Posterior cingulate gyrus (tissue), 11 donors: ENCODE results near the gene ATP2B2.

Source experiments
- DNase-seq, 10 donors: peaks; one replicate each; pipeline versions ENCODE4 v3.0.0 to v3.0.0-alpha.2; 2020 to 2021; ENCODE audit warnings: mixed read lengths in 3 of 10
- intact Hi-C: fragments of 100-400 bp; cut with DNase I; formaldehyde crosslinking; loops from one replicate; pipeline ENCODE4 v1.15.1; 2023

ATP2B2 gene

GRCh38 chr3:10357592-10358308 is 147.6 kb downstream of the ATP2B2 start:
- peak in 4 of 10 donors; percentile 30 to 70 (median 68) for DNase-seq
- intact Hi-C loops = no loop called here

- peak in 5 of 10 donors; percentile 31 to 84 (median 76) for DNase-seq
- intact Hi-C loops = no loop called here
Observed at GRCh38 chr3:10357095-10357494, 148.3 kb downstream of the ATP2B2 start.

- DNase-seq = peak in 3 of 10 donors; percentile 17 to 36 (median 19)
- intact Hi-C loops = no loop called here
Observed at GRCh38 chr3:10356461-10356981, 148.9 kb downstream of the ATP2B2 start.

- peak in 2 of 10 donors; percentile 7 to 54 for DNase-seq
Observed at GRCh38 chr3:10354361-10355015, 150.9 kb downstream of the ATP2B2 start.

GRCh38 chr3:10353661-10354360 is 151.6 kb downstream of the ATP2B2 start:
- intact Hi-C loops = no loop called here

More at GRCh38 chr3:10354361-10355015, 150.9 kb downstream of the ATP2B2 start:
- intact Hi-C loops = no loop called here

GRCh38 chr3:10353160-10353559 is 152.2 kb downstream of the ATP2B2 start:
- peak in 3 of 10 donors; percentile 27 to 67 (median 35) for DNase-seq
- intact Hi-C loops = no loop called here

More at GRCh38 chr3:10353661-10354360, 151.6 kb downstream of the ATP2B2 start:
- DNase-seq = peak in 3 of 10 donors; percentile 16 to 35 (median 34)

- intact Hi-C loops = no loop called here
- peak in 2 of 10 donors; percentile 56 to 67 for DNase-seq
Observed at GRCh38 chr3:10352146-10352911, 153.1 kb downstream of the ATP2B2 start.

- DNase-seq = peak in 2 of 10 donors; percentile 48 to 83
Observed at GRCh38 chr3:10351013-10351735, 154.2 kb downstream of the ATP2B2 start.

GRCh38 chr3:10350324-10350985 is 154.9 kb downstream of the ATP2B2 start:
- intact Hi-C loops = no loop called here

More at GRCh38 chr3:10351013-10351735, 154.2 kb downstream of the ATP2B2 start:
- intact Hi-C loops = no loop called here

GRCh38 chr3:10349801-10350200 is 155.6 kb downstream of the ATP2B2 start:
- DNase-seq = peak in 2 of 10 donors; percentile 67 to 69
- intact Hi-C loops = no loop called here

More at GRCh38 chr3:10350324-10350985, 154.9 kb downstream of the ATP2B2 start:
- peak in 2 of 10 donors; percentile 63 to 67 for DNase-seq

- peak in 3 of 10 donors; percentile 46 to 82 (median 53) for DNase-seq
- intact Hi-C loops = no loop called here
Observed at GRCh38 chr3:10348404-10348721, 157.0 kb downstream of the ATP2B2 start.

GRCh38 chr3:10347648-10348403 is 157.6 kb downstream of the ATP2B2 start:
- peak in 2 of 10 donors; percentile 52 to 59 for DNase-seq
- intact Hi-C loops = no loop called here

- intact Hi-C loops = loop anchor here (2.0 kb wide), 1 partner anchor 393 kb away; no protein-coding TSS in a partner anchor
Observed at GRCh38 chr3:10345911-10346310, 159.5 kb downstream of the ATP2B2 start.

GRCh38 chr3:10344944-10345575 is 160.3 kb downstream of the ATP2B2 start:
- DNase-seq = peak in 2 of 10 donors; percentile 54 to 64
- intact Hi-C loops = loop anchor here (2.0 to 5.0 kb wide), 2 partner anchors 352 to 394 kb away; no protein-coding TSS in a partner anchor

More at GRCh38 chr3:10345911-10346310, 159.5 kb downstream of the ATP2B2 start:
- DNase-seq = peak in 1 of 10 donors; percentile 86

GRCh38 chr3:10344147-10344943 is 161.0 kb downstream of the ATP2B2 start:
- intact Hi-C loops = loop anchor here (2.0 to 5.0 kb wide), 2 partner anchors 353 to 394 kb away; no protein-coding TSS in a partner anchor
- peak in 8 of 10 donors; percentile 50 to 93 (median 64) for DNase-seq

GRCh38 chr3:10343526-10343925 is 161.9 kb downstream of the ATP2B2 start:
- peak in 3 of 10 donors; percentile 16 to 31 (median 20) for DNase-seq

More at GRCh38 chr3:10343526-10343925, 161.9 kb downstream of the ATP2B2 start:
- intact Hi-C loops = loop anchor here (5.0 kb wide), 1 partner anchor 354 kb away; no protein-coding TSS in a partner anchor
